ENCODE results near the gene NSD2.

NSD2 gene

GRCh38 chr4:1964971-1965370 lies 93.8 kb downstream of the NSD2 start:
- TF ChIP-seq ZFX (IDR thresholded peaks at IDR 0.05; ENCODE audit: borderline replicate concordance), result no peak
- H3K27ac ChIP-seq, result no peak overlapping the region

GRCh38 chr4:1967512-1968149 lies 96.4 kb downstream of the NSD2 start:
- H3K27ac ChIP-seq, result no peak overlapping the region
- no peak for TF ChIP-seq ZFX (IDR thresholded peaks at IDR 0.05; ENCODE audit: borderline replicate concordance)
- TF ChIP-seq, protein P1, sequence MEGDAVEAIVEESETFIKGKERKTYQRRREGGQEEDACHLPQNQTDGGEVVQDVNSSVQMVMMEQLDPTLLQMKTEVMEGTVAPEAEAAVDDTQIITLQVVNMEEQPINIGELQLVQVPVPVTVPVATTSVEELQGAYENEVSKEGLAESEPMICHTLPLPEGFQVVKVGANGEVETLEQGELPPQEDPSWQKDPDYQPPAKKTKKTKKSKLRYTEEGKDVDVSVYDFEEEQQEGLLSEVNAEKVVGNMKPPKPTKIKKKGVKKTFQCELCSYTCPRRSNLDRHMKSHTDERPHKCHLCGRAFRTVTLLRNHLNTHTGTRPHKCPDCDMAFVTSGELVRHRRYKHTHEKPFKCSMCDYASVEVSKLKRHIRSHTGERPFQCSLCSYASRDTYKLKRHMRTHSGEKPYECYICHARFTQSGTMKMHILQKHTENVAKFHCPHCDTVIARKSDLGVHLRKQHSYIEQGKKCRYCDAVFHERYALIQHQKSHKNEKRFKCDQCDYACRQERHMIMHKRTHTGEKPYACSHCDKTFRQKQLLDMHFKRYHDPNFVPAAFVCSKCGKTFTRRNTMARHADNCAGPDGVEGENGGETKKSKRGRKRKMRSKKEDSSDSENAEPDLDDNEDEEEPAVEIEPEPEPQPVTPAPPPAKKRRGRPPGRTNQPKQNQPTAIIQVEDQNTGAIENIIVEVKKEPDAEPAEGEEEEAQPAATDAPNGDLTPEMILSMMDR (IDR thresholded peaks at IDR 0.05), result no peak

DNA sequence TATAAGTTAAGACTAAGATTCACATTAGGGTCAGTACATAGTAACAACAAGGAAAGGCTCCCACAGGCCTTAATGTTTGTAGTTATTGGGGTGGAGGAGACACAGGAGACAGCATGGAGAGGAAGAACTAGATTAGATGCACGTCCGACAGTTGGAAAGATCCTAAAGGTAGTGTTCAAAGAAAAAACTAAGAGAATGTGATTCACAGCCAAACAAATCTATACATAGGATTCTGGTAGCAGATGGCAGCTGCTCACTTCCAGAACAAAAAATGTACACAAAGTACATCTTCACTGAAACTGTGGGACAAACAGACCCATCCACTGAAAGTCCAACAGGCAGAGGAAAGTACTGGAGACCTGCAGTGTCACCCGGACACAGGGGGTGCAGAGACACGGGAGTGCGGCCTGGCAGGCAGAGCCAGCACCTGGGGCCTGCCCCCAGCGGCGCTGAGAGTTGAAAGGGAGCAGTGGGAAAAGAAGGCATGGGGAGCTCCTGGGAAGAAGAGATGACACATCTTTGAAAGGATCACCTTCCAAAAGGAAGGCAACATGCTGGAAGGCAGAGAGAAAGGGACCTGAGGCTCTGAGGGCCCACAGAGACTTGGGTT lies 97.6 kb downstream of the NSD2 start:
- H3K27ac ChIP-seq, result no peak overlapping the region
- TF ChIP-seq, protein P1 (IDR thresholded peaks at IDR 0.05), result no peak
- no peak for TF ChIP-seq ZFX (IDR thresholded peaks at IDR 0.05; ENCODE audit: borderline replicate concordance)

- H3K27ac ChIP-seq, result no peak overlapping the region
- TF ChIP-seq, protein P1 (IDR thresholded peaks at IDR 0.05), result no peak
- no peak for TF ChIP-seq ZFX (IDR thresholded peaks at IDR 0.05; ENCODE audit: borderline replicate concordance)
Measured at GRCh38 chr4:1969928-1970723, 98.9 kb downstream of the NSD2 start.

- TF ChIP-seq ZFX (IDR thresholded peaks at IDR 0.05; ENCODE audit: borderline replicate concordance), result no peak
- TF ChIP-seq, protein P1 (IDR thresholded peaks at IDR 0.05), result no peak
Measured at GRCh38 chr4:1970926-1971325, 99.7 kb downstream of the NSD2 start.

DNA sequence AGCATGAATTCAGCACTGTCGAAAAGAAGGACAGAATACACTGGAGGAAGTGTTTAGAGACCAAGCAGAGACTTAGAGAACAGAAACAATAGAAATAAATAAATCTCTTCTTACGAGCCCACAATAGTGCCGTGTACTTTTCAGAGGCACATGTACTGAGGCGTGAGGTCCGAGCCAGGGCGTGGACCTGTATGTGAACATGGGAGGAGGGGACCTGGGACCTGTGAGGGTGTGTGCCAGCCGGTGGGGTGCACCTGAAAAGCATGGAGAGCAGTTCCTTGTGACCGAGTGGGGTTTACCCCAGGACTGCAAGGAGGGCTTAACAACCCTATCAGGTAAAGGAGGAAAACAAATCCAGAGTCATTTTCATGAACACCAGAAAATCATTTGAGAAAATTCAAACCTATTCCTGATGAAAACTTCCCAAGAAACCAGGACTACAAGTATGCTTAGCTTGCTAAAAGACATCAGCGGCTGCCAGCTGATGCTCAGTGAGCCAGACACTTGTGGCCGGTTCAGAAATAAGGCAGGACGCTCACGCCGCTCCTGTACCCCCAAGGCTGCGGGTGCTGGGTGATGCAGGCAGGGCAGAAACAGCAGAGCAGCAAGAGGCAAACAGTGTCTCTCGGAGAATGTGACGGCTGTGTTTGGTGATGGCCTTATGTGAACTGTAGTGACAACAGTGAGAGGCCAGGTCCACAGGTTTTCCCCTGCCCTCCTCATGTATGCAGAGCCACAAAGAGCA lies 100.4 kb downstream of the NSD2 start:
- TF ChIP-seq, protein P1 (IDR thresholded peaks at IDR 0.05), result no peak
- TF ChIP-seq ZFX (IDR thresholded peaks at IDR 0.05; ENCODE audit: borderline replicate concordance), result no peak
- no peak overlapping the region for H3K27ac ChIP-seq

More at GRCh38 chr4:1970926-1971325, 99.7 kb downstream of the NSD2 start:
- H3K27ac ChIP-seq, result no peak overlapping the region

- no peak overlapping the region for H3K27ac ChIP-seq
- TF ChIP-seq ZFX (IDR thresholded peaks at IDR 0.05; ENCODE audit: borderline replicate concordance), result no peak
- TF ChIP-seq, protein P1 (IDR thresholded peaks at IDR 0.05), result no peak
Measured at GRCh38 chr4:1972414-1972813, 101.2 kb downstream of the NSD2 start.
